Measurements from ENCODE around the gene CNOT8.

Gene CNOT8

DNA sequence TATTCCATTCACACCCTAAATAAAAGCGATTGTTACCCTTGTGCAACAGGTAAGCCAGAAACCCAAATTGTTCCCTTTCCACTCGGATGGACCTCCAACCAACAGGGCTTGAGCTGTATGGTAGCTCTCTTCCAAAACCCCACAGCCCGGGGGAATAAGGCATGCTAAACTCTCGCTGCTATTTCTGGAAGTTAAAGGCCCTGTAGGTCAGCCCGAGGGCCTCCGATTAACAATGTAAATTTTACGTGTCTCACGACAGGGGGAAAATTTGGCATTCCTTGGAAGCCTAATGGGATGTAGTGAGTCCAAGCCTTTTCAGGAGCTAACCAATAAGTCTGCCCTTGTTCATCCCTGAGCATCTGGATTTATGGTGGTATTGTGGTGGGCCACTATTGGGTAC lies 26.0 kb downstream of the CNOT8 start:
- no peak for DNase-seq (ENCODE audit: insufficient read length, low spot score)
- no peak for TF ChIP-seq CTCF (IDR thresholded peaks at IDR 0.05; ENCODE audit: insufficient read depth, missing control alignments)
- no peak for FAIRE-seq

DNA sequence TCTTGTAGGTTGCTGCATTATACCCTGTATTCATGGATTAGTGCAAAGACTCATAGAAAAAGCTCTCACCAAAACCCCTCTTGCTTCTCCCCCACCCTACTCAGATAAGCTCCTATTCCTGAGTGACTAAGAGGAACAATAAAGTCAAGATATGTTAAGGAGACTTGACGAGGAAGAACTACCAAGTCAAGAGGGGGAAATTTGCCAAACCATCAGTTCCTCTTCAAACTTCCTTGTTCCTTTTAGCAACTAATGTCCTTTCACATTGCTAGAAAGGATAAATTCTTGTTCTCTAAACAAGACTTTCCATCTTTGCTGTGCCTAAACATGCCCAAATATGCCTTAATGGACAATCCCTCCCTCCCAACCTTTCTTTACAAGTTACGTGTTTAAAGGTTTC lies 27.0 kb downstream of the CNOT8 start:
- FAIRE-seq (no peak), DNase-seq (ENCODE audit: insufficient read length, low spot score) (no peak)
- no peak for TF ChIP-seq CTCF (IDR thresholded peaks at IDR 0.05; ENCODE audit: insufficient read depth, missing control alignments)

GRCh38 chr5:154892369-154892771 lies 33.9 kb downstream of the CNOT8 start:
- DNase-seq (ENCODE audit: insufficient read length, low spot score), result no peak
- no peak for TF ChIP-seq CTCF (IDR thresholded peaks at IDR 0.05; ENCODE audit: insufficient read depth, missing control alignments)
- FAIRE-seq, result no peak

- DNase-seq (ENCODE audit: insufficient read length, low spot score) (no peak), FAIRE-seq (no peak)
- no peak for TF ChIP-seq CTCF (IDR thresholded peaks at IDR 0.05; ENCODE audit: insufficient read depth, missing control alignments)
These were observed 35.0 kb downstream of the CNOT8 start for GRCh38 chr5:154893381-154893780.

DNA sequence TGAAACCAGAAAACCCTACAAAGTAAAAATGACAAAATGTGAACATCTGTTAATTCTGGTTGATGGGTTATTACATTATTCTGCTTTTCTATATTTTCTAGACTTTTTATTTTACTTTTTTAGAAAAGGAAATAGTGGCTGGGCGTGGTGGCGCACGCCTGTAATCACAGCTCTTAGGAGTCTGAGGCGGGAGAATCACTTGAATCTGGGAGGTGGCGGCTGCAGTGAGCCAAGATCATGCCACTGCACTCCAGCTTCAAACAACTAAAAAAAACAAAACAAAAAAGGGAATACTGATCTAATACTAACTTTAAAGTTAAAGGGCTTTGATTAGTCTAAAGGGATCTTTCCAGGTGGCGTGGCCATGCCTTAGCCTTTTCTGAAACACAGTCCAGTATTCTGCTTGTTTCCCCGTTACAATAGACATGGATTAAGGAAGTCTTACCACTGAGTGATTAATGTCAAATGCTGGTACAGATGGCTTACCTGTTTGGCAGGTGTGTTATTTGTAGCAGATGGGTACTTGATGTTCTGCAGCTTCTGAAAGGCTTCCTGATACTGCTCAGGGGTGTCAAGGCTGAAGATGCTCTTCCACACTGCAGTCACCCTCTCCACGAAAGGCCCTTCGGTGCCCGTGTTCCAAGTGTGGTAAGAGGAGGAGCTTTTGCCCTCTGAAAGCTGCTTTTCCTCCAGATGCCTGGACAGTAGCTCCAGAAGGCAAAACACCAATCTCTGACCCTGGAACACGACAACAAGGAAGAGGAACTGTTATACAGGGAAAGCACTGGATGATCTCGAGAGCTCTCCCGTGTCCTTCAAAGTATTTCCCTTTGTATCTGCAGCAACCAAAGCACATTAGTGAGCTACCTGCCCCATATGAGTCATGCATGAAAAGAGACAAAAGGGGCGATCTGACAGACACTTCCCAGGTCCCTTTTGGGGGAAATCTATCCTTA lies 37.5 kb downstream of the CNOT8 start:
- FAIRE-seq (no peak), DNase-seq (ENCODE audit: insufficient read length, low spot score) (no peak)
- no peak for TF ChIP-seq CTCF (IDR thresholded peaks at IDR 0.05; ENCODE audit: insufficient read depth, missing control alignments)

GRCh38 chr5:154896562-154897165 lies 38.2 kb downstream of the CNOT8 start:
- DNase-seq (ENCODE audit: insufficient read length, low spot score) (no peak), FAIRE-seq (no peak)
- no peak for TF ChIP-seq CTCF (IDR thresholded peaks at IDR 0.05; ENCODE audit: insufficient read depth, missing control alignments)

DNA sequence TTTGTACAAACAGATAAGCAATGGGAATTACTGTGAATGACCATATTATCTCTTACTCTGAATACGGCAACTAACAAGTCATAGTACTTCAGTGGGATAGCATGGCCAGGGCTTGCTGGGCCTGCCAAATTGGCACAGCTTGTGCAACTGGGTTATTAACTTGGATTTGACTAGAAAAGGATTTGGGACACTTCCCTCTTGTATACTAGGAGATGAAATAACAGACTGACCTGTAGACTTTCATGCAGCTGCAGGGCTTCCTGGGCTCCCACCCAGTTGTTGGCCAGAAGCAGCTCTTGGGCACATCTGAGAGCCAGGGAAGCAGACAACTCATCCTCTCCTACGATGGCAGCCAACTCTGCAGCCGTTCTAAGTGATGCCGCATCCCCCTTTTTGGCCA lies 39.8 kb downstream of the CNOT8 start:
- DNase-seq (ENCODE audit: insufficient read length, low spot score), result no peak
- no peak for FAIRE-seq

More for the DNA sequence above, 39.8 kb downstream of the CNOT8 start:
- no peak for TF ChIP-seq CTCF (IDR thresholded peaks at IDR 0.05; ENCODE audit: insufficient read depth, missing control alignments)

Measured in D721Med (cell line).